GM19023 (cell line): ENCODE measurements around the gene CPN1.
"Not testable (repeated sequence)": the region's sequence is repeated elsewhere in the genome, so short reads cannot be mapped to it uniquely, and the experiment has no call there.

Source experiments
- ATAC-seq: cut with Tn5 transposase; IDR thresholded peaks from one replicate; pipeline ENCODE4 v1.9.1; 2021; ENCODE audit warnings: mild to moderate bottlenecking, moderate library complexity; ENCODE audit not compliant: unreplicated experiment

Gene CPN1

GRCh38 chr10:100081075-100082001 is at the start of gene CPN1:
CPN1 (minus strand) TSS chr10:100081869; CDS start chr10:100081625, 244 bp downstream.
- ATAC-seq, result no peak

- no peak for ATAC-seq
Measured at GRCh38 chr10:100130831-100131230, 49.2 kb upstream of the CPN1 start.

GRCh38 chr10:100129424-100129823 is 47.8 kb upstream of the CPN1 start:
- no peak for ATAC-seq

GRCh38 chr10:100128951-100129350 is 47.3 kb upstream of the CPN1 start:
- ATAC-seq, result no peak

- not testable (repeated sequence) for ATAC-seq
Measured at GRCh38 chr10:100125335-100125734, 43.7 kb upstream of the CPN1 start.

GRCh38 chr10:100124097-100124496 is 42.4 kb upstream of the CPN1 start:
- ATAC-seq, result no peak

GRCh38 chr10:100122780-100123179 is 41.1 kb upstream of the CPN1 start:
- no peak for ATAC-seq

GRCh38 chr10:100120550-100120949 is 38.9 kb upstream of the CPN1 start:
- no peak for ATAC-seq

GRCh38 chr10:100119726-100120125 is 38.1 kb upstream of the CPN1 start:
- no peak for ATAC-seq

GRCh38 chr10:100114976-100115770 is 33.5 kb upstream of the CPN1 start:
- no peak for ATAC-seq

GRCh38 chr10:100114460-100114859 is 32.8 kb upstream of the CPN1 start:
- no peak for ATAC-seq

- no peak for ATAC-seq
Measured at GRCh38 chr10:100109670-100110069, 28.0 kb upstream of the CPN1 start.

- ATAC-seq, result no peak
Measured at GRCh38 chr10:100106865-100107264, 25.2 kb upstream of the CPN1 start.

- ATAC-seq, result no peak
Measured at GRCh38 chr10:100104300-100104699, 22.6 kb upstream of the CPN1 start.

GRCh38 chr10:100103581-100103980 is 21.9 kb upstream of the CPN1 start:
- no peak for ATAC-seq

GRCh38 chr10:100101192-100102076 is 19.8 kb upstream of the CPN1 start:
- ATAC-seq, result no peak

GRCh38 chr10:100100651-100101184 is 19.0 kb upstream of the CPN1 start:
- ATAC-seq, result no peak

GRCh38 chr10:100089241-100089640 is 7.6 kb upstream of the CPN1 start:
- no peak for ATAC-seq

- ATAC-seq, result not testable (repeated sequence)
Measured at GRCh38 chr10:100086708-100087107, 5.0 kb upstream of the CPN1 start.

- no peak for ATAC-seq
Measured at GRCh38 chr10:100085596-100085995, 3.9 kb upstream of the CPN1 start.

- ATAC-seq, result no peak
Measured at GRCh38 chr10:100083623-100084022, 2.0 kb upstream of the CPN1 start.
